ENCODE results near the gene DLGAP4.

DLGAP4 gene

DNA sequence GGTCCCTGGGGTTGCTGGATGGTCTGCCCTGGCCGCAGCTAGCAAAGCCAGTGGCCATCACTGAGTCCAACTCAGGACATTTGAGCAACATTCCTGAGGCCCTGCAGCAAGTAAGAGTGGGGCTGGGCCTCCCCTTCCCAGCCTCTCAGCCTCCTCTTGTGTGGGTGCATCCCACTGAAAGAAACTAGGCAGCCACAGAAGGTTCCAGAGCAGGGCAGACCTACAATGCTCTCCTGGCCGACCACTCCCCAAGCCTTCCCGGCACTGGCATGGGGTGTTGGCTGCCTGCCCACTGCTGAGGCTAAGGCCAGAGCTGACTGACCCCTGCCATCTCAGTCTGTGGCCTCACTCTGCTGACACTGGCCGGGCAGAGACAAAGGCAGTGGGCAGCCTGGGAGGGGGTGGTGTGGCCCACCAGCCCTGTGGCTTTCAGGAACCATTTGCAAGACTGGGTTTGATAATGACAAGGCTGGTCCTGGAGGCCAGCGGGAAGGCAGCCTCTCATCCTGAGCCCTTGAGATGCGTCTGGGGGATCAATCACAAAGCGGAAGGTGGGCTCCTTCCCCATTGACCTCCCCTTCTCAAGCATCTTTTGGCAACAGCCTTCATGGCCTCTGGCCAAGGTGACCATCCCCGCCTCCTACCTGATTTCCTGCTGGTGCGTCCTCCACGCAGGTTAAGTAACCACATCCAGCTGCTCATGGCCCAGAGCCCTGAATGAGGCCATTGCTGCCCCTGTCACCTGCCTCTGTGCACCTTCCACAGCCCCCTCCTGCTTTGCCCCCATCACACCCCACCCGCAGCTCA lies 9.6 kb downstream of the DLGAP4 start:
- H3K36me3 ChIP-seq (ENCODE audit: insufficient read depth, low read length), result no peaks in the 10 kb centered on the region
- H3K4me1 ChIP-seq (ENCODE audit: insufficient read depth, low read length), result no peaks in the 10 kb centered on the region
- H3K27me3 ChIP-seq (ENCODE audit: insufficient read depth, low read length), result peaks cover 18% of the 10 kb centered on the region
- H3K4me3 ChIP-seq (ENCODE audit: low read length), result no peak overlapping the region
- no peak overlapping the region for H2AFZ ChIP-seq (ENCODE audit: low read depth, low read length)
- H3K9me3 ChIP-seq (ENCODE audit: low read length), result no peaks in the 10 kb centered on the region

GRCh38 chr20:36317675-36318074 lies 11.5 kb downstream of the DLGAP4 start:
- Histone ChIP-seq H3K36me3 (ENCODE audit: insufficient read depth, low read length) (no peaks in the 10 kb centered on the region), H3K4me1 (ENCODE audit: insufficient read depth, low read length) (no peaks in the 10 kb centered on the region), H3K9me3 (ENCODE audit: low read length) (no peaks in the 10 kb centered on the region), H2AFZ (ENCODE audit: low read depth, low read length) (no peak overlapping the region), H3K4me3 (ENCODE audit: low read length) (no peak overlapping the region), H3K27me3 (ENCODE audit: insufficient read depth, low read length) (peaks cover 9% of the 10 kb centered on the region)

DNA sequence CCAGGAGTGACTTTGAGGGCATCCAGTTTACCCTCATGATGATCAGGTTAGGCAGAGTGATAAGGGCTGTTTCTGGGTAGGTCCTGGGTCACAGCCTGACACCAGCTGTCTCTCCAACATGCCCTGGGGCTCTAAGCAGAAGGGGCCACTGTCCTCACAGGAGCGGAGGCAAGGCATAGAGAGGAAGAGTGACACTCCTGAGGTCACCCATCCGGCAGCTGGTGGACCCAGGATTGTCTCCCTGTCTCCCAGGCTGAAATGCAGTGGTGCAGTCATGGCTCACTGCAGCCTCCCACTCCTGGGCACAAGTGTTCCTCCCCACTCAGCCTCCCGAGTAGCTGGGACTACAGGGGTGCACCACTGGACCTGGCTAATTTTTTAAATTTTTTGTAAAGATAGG lies 12.0 kb downstream of the DLGAP4 start:
- Histone ChIP-seq H3K27me3 (ENCODE audit: insufficient read depth, low read length) (peaks cover 6% of the 10 kb centered on the region), H3K4me3 (ENCODE audit: low read length) (no peak overlapping the region), H3K9me3 (ENCODE audit: low read length) (no peaks in the 10 kb centered on the region), H3K4me1 (ENCODE audit: insufficient read depth, low read length) (no peaks in the 10 kb centered on the region), H3K36me3 (ENCODE audit: insufficient read depth, low read length) (no peaks in the 10 kb centered on the region), H2AFZ (ENCODE audit: low read depth, low read length) (no peak overlapping the region)

DNA sequence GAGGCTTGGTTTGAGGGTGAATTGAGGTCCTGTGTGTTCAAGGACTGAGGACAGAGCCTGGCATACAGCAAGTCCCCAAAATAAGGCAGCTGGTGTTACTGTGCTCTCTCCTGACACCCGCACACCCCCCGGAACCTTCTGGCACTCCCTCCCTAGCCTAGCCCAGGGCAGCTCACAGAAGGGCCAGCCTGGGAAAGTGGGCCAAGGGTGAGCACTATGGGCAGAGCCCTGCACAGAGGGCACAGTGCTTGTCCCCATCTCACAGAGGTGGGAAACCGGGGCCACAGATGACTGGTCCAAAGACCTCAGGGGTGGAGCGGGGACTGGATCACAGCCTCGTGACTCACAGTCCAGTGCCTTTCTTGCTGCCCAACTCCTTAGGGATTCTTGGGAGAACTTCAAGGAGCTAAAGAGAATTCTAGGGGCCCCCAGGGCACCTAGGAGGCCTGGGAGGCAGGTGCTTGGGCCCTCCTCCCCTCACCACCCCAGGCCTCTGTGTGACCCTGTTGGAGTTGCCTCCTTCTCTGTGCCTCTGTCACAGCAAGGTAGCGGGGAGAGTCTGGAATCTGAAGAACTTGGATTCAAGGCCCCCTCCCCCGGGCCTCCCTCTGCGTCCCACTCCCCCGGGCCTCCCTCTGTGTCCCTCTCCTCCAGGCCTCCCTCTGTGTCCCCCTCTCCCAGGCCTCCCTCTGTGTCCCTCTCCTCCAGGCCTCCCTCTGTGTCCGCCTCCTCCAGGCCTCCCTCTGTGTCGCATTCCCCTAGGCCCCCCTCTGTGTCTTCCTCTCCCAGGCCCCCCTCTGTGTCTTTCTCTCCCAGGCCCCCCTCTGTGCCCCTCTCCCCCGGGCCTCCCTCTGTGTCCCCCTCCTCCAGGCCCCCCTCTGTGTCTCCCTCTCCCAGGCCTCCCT lies 13.5 kb downstream of the DLGAP4 start:
- no peaks in the 10 kb centered on the region for H3K36me3 ChIP-seq (ENCODE audit: insufficient read depth, low read length)
- H3K4me1 ChIP-seq (ENCODE audit: insufficient read depth, low read length), result no peaks in the 10 kb centered on the region
- peaks cover 6% of the 10 kb centered on the region for H3K27me3 ChIP-seq (ENCODE audit: insufficient read depth, low read length)
- H2AFZ ChIP-seq (ENCODE audit: low read depth, low read length), result no peak overlapping the region
- no peak overlapping the region for H3K4me3 ChIP-seq (ENCODE audit: low read length)
- peaks cover 2% of the 10 kb centered on the region for H3K9me3 ChIP-seq (ENCODE audit: low read length)

GRCh38 chr20:36320261-36320897 lies 14.2 kb downstream of the DLGAP4 start:
- no peak overlapping the region for H3K4me3 ChIP-seq (ENCODE audit: low read length)
- H3K4me1 ChIP-seq (ENCODE audit: insufficient read depth, low read length), result no peaks in the 10 kb centered on the region
- peaks cover 2% of the 10 kb centered on the region for H3K9me3 ChIP-seq (ENCODE audit: low read length)
- H3K36me3 ChIP-seq (ENCODE audit: insufficient read depth, low read length), result no peaks in the 10 kb centered on the region
- peaks cover 6% of the 10 kb centered on the region for H3K27me3 ChIP-seq (ENCODE audit: insufficient read depth, low read length)
- H2AFZ ChIP-seq (ENCODE audit: low read depth, low read length), result no peak overlapping the region

GRCh38 chr20:36320898-36321695 lies 15.0 kb downstream of the DLGAP4 start:
- H3K36me3 ChIP-seq (ENCODE audit: insufficient read depth, low read length), result no peaks in the 10 kb centered on the region
- H3K4me1 ChIP-seq (ENCODE audit: insufficient read depth, low read length), result no peaks in the 10 kb centered on the region
- peaks cover 6% of the 10 kb centered on the region for H3K27me3 ChIP-seq (ENCODE audit: insufficient read depth, low read length)
- H2AFZ ChIP-seq (ENCODE audit: low read depth, low read length), result no peak overlapping the region
- H3K4me3 ChIP-seq (ENCODE audit: low read length), result no peak overlapping the region
- peaks cover 2% of the 10 kb centered on the region for H3K9me3 ChIP-seq (ENCODE audit: low read length)

- peaks cover 6% of the 10 kb centered on the region for H3K27me3 ChIP-seq (ENCODE audit: insufficient read depth, low read length)
- H3K36me3 ChIP-seq (ENCODE audit: insufficient read depth, low read length), result no peaks in the 10 kb centered on the region
- H3K9me3 ChIP-seq (ENCODE audit: low read length), result peaks cover 2% of the 10 kb centered on the region
- H3K4me3 ChIP-seq (ENCODE audit: low read length), result no peak overlapping the region
- H3K4me1 ChIP-seq (ENCODE audit: insufficient read depth, low read length), result no peaks in the 10 kb centered on the region
- H2AFZ ChIP-seq (ENCODE audit: low read depth, low read length), result no peak overlapping the region
Measured at GRCh38 chr20:36322131-36322530, 16.0 kb downstream of the DLGAP4 start.

GRCh38 chr20:36330091-36330490 lies 24.0 kb downstream of the DLGAP4 start:
- H2AFZ ChIP-seq (ENCODE audit: low read depth, low read length), result no peak overlapping the region
- no peaks in the 10 kb centered on the region for H3K27me3 ChIP-seq (ENCODE audit: insufficient read depth, low read length)
- no peaks in the 10 kb centered on the region for H3K36me3 ChIP-seq (ENCODE audit: insufficient read depth, low read length)
- no peaks in the 10 kb centered on the region for H3K9me3 ChIP-seq (ENCODE audit: low read length)
- H3K4me1 ChIP-seq (ENCODE audit: insufficient read depth, low read length), result peaks cover 25% of the 10 kb centered on the region
- no peak overlapping the region for H3K4me3 ChIP-seq (ENCODE audit: low read length)

DNA sequence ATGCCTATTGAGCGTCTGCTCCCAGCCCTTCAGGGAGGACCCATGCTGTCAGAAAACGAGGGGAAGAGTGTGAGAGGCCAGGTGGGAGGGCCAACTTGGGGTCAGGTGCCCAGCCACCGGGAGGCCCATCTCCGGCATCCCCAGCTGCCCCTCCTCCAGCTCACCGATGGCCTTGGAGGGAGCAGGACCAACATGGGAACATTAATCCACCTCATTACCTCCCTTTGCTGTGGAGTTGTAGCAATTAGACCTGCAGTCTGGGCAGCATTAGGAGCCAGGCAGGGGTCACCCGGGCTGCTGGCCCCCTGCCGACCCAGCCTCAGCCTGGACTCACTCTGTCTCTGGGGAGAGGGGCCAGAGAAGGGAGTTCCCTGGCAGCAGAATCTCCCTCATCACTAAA lies 25.1 kb downstream of the DLGAP4 start:
- no peaks in the 10 kb centered on the region for H3K9me3 ChIP-seq (ENCODE audit: low read length)
- H3K36me3 ChIP-seq (ENCODE audit: insufficient read depth, low read length), result no peaks in the 10 kb centered on the region
- H3K27me3 ChIP-seq (ENCODE audit: insufficient read depth, low read length), result peaks cover 5% of the 10 kb centered on the region

DNA sequence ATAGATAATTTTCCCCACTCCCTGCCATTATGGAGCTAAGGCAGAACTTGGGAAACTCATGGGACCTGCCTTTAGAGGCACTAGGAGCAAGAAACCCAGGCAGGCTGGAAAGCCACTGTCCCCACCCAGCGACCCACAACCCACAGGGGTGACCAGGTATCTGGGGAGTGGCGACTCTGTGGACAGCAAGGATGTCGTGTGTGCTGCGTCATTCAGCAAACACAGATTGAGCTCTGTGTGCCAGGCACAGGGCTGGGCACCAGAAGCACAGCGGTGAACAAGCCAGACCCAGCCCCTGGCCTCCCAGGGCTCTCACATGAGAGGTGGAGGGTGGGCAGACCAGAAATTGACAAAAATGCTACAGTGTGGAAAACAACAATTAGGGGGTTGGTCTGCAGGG lies 27.7 kb downstream of the DLGAP4 start:
- Histone ChIP-seq H3K27me3 (ENCODE audit: insufficient read depth, low read length) (peaks cover 12% of the 10 kb centered on the region), H3K4me1 (ENCODE audit: insufficient read depth, low read length) (peaks cover 27% of the 10 kb centered on the region), H2AFZ (ENCODE audit: low read depth, low read length) (no peak overlapping the region), H3K36me3 (ENCODE audit: insufficient read depth, low read length) (no peaks in the 10 kb centered on the region), H3K9me3 (ENCODE audit: low read length) (no peaks in the 10 kb centered on the region), H3K4me3 (ENCODE audit: low read length) (no peak overlapping the region)

More for the DNA sequence above, 25.1 kb downstream of the DLGAP4 start:
- H3K4me1 ChIP-seq (ENCODE audit: insufficient read depth, low read length), result peaks cover 25% of the 10 kb centered on the region
- no peak overlapping the region for H3K4me3 ChIP-seq (ENCODE audit: low read length)
- H2AFZ ChIP-seq (ENCODE audit: low read depth, low read length), result no peak overlapping the region

DNA sequence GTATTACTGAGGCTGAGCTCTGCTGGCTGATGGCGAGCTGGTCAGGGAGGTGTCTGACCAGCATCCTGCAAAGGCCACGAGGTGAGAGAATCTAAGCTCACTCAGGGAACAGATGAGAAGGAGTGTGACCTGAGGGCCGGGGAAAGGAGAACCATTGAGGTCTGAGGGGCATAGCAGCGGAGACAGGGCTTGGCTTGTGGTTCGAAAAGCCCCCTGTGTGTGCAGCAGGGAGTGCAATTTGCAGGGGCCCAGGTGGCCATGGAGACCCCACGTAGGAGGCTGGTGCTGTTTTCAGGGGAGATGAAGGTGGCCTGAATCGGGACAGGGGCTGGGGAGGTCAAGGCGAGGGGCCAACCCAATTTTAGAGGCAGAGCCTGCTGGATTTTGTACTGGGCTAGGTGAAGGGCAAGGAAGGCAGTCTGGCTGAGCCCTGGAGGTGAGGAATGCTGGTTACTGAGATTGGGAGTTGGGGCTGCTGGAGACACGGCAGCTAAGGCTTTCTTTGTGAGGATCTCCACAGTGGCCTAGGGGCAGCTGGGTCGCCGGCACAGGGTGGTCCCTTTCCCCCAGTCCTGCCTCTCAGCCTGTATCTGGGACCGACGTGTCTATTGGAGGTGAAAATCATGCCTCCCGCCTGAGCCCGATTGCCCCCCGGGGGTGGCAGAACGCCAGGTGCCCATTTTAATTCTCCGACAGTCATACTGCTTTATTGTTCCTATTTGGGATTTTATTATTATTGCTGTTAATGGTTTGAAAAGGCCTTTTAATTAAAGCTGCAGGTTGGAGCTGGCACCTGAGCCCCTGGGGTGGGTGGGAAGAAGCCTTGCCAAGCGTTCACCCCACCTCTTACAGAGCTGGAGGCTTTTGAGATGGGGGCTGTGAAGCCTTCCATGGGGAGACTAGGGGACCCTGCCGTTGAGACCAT lies 28.4 kb downstream of the DLGAP4 start:
- H2AFZ ChIP-seq (ENCODE audit: low read depth, low read length), result no peak overlapping the region
- H3K27me3 ChIP-seq (ENCODE audit: insufficient read depth, low read length), result peaks cover 12% of the 10 kb centered on the region
- no peaks in the 10 kb centered on the region for H3K36me3 ChIP-seq (ENCODE audit: insufficient read depth, low read length)
- no peak overlapping the region for H3K4me3 ChIP-seq (ENCODE audit: low read length)
- peaks cover 27% of the 10 kb centered on the region for H3K4me1 ChIP-seq (ENCODE audit: insufficient read depth, low read length)
- no peaks in the 10 kb centered on the region for H3K9me3 ChIP-seq (ENCODE audit: low read length)
